ENCODE data around the gene DAND5.
"Not testable (repeated sequence)": the region's sequence is repeated elsewhere in the genome, so short reads cannot be mapped to it uniquely, and the experiment has no call there.

DAND5 gene

DNA sequence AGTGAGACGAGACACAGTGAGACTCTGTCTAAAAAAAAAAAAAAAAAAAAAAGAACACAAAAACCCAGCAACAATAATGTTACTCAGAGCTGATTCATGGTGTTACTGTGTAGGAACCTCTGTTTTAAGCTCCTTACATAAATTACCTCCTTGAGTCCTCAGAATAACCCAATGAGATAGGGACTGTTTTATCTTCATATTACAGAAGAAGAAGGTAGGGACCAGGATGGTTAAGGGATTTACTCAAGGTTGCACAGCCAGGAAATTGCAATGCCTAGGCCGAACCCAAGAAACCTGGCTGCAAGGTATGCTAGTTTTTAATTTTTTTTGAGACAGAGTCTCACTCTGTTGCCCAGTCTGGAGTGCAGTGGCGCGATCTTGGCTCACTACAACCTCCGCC lies 1.5 kb upstream of the DAND5 start:
- no peak for DNase-seq

DNA sequence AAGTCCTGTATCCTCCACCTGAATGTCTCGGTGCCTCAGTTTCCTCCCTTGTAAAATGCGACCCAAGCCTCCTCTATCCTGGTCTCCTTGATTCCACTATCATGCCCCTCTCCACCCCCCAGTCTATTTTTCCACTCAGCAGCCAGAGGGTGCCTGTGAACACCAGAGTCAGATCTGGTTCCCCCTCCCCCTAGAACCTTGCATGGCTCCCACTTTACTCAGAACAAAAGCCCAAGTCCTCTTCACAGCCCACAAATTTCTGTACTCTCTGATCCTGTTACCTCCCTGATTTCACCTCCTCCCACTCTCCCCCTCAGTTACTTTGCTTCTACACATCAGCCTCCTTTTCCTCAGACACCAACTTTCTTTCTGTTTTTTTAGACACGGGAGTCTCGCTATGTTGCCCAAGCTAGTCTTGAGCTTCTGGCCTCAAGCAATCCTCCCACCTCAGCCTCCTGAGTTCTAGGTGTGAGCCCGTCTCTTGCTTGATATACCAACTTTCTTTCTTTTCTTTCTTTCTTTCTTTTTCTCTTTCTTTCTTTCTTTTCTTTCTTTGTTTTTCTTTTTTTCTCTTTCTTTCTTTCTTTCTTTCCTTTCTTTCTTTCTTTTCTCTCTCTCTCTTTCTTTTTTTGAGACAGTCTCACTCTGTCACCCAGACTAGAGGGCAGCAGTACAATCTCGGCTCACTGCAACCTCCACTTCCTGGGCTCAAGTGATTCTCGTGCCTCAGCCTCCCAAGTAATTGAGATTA lies 869 bp downstream of the DAND5 start:
- no peak for DNase-seq

DNA sequence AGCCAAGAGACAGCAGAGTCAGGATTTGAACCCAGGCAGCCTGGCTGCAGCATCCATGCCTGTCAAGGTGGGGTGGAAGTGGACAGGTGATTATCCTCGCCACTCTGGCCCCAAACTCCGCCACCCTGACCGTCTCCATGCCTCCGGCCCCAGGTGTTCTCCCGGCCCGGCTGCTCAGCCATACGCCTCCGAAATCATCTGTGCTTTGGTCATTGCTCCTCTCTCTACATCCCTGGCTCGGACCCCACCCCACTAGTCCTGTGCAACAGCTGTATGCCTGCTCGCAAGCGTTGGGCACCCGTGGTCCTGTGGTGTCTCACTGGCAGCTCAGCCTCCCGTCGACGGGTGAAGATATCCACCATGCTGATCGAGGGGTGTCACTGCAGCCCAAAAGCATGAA lies 3.9 kb downstream of the DAND5 start:
- DNase-seq: no peak

DNA sequence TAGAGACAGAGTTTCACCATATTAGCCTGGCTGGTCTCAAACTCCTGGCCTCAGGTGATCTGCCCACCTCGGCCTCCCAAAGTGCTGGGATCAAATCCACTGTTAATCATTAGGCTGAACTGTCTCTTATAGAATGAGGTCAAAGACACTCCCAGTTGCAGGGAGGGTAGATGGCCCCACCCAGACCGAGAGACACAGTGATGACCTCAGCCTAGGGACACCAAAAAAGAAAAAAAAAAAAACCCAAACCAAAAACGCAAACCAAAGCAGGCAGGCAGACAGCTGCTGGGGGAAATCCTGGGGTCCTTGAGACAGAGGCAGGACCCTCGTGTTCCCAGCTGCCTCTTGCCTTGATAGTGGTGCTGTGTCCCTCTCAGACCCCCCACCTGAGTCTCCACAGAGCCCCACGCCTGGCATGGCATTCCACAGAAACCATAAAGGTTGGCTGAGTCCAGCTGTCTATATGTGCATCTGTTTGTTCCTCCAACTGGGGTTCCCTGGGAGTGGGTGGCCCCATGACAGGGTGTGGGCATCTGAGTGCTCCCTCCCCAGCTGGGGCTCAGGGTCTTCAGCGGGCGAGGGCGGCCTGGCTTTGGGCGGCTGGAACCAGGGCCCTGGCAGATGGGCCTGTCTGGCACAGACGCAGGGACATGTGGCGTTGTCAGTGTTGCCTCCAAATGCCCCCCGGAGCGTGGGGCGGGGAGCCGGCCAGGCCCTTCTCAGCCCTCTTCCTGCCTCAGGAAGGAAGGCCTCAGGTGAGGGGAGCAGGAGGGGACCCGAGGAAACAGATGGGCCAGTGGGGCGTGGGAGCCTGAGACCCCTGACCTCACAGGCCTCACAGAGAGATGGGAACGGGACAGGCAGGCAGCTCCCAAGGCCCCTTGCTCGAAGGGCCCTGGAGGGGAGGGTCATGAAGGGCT lies 5.2 kb downstream of the DAND5 start:
- no peak for DNase-seq

- DNase-seq: no peak
Observed at GRCh38 chr19:12975221-12975741, 5.9 kb downstream of the DAND5 start.

DNA sequence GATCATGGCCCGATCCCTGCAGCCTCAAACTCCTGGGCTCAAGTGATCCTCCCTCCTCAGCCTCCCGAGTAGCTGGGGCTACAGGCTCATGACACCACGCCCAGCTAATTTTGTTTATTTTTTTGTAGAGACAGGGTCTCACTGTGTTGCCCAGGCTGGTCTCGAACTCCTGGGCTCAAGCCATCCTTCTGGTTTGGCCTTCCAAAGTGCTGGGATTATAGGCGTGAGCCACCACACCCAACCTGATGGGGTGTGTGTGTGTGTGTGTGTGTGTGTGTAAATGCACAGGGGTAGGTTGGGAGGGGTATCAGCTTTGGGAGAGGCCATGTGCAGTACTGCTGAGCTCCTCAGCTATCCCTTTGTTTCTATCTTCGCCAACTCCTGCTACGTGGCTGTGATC lies 6.7 kb downstream of the DAND5 start:
- DNase-seq: not testable (repeated sequence)

DNA sequence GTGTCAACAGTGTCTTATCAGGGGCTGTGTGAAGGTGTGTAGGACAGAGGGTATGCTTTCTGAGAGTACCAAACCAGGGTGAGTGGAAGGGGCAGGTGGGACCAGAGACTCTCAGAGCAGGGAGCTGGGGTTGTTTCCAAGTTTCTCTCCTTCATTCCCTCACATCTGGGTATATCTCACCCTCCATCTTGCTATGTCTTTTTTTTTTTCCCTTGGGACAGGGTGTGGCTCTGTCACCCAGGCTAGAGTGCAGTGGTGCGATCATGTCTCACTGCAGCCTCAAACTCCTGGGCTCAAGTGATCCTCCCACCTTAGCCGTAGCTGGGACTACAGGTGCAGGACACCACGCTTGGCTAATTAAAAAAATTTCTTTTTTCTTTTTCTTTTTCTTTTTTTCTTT lies 10.6 kb downstream of the DAND5 start:
- DNase-seq: no peak

DNA sequence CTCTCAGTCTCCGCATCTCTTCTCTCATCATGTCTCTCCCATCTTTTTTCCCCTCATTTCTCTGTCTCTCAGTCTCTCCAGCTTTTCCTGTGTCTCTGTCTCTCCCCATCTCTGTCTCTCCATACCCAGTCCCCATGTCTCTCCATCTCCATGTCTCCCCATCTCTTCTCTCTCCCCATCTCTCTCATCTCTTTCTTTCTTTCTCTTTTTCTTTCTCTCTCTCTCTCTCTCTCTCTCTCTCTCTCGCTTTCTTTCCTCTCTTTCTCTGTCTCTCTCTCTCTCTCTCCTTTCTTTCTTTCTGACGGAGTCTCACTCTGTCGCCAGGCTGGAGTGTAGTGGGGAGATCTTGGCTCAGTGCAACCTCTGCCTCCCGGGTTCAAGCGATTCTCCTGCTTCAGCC lies 13.3 kb downstream of the DAND5 start:
- no peak for DNase-seq

GRCh38 chr19:12983091-12983490 lies 13.7 kb downstream of the DAND5 start:
- no peak for DNase-seq

- DNase-seq: peak; percentile 71
Observed at GRCh38 chr19:12983542-12984142, 14.3 kb downstream of the DAND5 start.

GRCh38 chr19:12984143-12984627 lies 14.8 kb downstream of the DAND5 start:
- no peak for DNase-seq

- DNase-seq: no peak
Observed at GRCh38 chr19:12984683-12985048, 15.3 kb downstream of the DAND5 start.

DNA sequence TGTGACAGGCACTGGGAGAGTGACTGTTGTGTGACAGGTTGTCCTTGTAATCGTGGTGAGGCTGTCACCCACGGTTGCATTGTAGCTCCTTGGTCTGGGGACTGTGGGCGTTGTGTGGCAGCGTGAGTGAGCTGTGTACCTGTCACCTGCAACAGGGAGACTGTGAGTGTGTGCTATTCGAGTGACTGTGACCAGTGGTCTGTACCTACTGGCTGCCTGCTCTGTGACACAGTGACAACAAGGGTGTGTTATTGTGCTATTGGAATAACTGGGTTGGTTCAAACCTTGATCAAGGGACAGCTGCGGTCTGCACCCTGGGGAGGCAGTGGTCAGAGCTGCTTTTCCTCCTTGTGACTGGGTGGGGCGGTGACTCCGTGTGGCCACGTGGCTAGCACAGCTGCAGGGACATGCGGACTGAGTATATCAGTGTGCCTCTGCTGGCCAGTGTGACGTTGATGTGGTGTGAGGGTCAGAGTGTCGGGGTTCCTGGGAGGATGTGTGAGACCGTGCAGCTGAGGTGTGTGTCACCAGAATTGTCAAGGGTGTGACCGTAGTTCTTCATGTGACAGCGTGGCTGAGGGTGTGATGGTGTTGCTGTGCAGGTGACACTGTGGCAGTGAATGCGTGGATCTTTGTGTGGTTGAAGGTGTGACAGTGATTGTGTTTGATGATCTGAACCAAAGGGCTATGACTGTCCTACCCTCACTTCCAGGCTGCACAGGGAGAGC lies 15.8 kb downstream of the DAND5 start:
- DNase-seq: peak; percentile 21

DNA sequence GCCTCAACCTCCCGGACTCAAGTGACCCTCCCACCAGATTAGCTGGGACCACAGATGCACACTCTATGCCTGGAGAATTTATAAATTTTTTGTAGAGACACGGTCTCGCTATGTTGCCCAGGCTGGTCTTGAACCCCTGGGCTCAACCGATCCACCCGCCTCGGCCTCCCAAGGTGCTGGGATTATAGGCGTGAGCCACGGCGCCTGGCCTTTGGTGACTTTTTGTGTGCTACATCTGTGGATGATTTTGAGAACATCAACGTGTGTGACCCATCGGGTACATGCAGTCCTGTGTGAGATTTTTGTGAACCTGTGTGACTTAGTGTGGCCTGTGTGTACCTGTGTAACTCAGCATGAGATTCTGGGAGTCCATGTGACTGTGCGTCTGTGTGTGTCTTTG lies 17.4 kb downstream of the DAND5 start:
- DNase-seq: no peak

- DNase-seq: no peak
Observed at GRCh38 chr19:12987190-12987589, 17.8 kb downstream of the DAND5 start.

DNA sequence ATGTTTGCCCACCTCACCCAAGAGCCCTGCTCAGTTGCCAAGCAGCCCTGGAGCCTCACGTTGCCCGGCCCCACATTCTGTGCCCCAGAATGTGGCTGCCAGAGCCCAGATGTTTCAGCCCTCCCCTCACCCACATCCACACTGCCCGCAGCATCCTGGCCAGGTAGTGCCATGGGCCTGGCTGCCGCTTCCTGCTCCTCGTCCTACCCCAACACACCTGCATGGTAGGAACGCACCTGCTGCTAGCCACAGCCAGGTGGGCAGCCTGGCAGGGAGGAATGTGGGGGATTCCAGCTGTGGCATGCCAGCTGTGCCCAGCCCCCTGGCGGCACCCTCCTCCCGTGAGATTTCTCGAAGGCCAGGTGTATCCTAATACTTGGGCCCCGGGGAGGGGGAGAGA lies 18.4 kb downstream of the DAND5 start:
- no peak for DNase-seq

GRCh38 chr19:12990431-12990830 lies 21.1 kb downstream of the DAND5 start:
- no peak for DNase-seq

GRCh38 chr19:12990853-12991252 lies 21.5 kb downstream of the DAND5 start:
- DNase-seq: no peak

DNA sequence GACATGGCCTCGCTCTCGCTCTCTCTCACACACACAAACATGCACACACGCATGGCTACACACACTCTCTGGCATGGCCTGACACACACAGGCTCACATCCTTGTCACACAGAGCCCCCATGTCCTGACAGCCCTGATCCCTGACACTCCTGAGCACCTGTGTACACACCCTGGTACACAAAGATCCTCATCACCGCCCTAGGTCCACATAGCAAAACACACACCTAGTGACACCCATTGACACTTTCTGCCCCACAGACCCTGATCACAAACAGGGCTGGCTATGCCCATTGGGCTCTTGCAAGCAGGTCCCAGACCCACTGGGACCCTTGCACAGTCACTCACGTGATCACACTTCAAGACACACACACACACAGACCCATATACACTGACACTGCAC lies 21.9 kb downstream of the DAND5 start:
- DNase-seq: no peak

DNA sequence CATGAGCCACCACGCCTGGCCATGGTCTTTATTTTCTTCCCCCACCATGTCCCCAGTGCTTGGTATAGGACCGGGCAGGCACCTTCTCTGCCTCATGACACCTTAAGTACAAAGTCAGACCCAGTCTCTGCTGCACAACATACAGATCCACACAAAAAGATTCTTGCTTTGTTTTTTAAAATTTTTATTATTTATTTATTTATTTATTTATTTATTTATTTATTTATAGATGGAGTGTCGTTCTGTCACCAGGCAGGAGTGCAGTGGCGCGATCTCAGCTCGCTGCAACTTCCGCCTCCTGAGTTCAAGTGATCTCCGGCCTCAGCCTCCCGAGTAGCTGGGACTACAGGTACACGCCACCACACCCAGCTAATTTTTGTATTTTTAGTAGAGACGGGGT lies 23.4 kb downstream of the DAND5 start:
- no peak for DNase-seq

DNA sequence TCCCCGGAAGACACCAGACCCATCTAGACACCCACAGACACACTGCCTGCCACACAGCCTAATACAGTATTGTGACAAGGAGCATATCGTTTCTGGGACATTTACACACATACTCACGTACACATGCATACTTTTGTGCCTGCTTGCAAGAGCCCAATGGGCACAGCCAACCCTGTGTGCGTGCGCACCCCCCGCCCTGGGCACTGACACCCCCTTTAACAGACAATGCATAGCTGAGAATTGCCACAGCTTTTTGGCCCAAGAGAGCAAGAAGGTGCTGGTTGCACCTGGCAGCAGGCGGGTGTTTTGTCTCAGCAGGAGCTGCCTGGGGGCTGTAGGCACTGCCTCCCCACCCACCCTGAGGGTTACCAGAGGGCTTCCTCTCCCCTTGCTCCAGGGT lies 24.2 kb downstream of the DAND5 start:
- no peak for DNase-seq

- peak; percentile 65 for DNase-seq
Observed at GRCh38 chr19:12994701-12995595, 25.6 kb downstream of the DAND5 start, which contains the start of gene NFIX. Gene NFIX (plus strand): TSS chr19:12995475. CDS start chr19:12995838, 363 bp downstream.
